GM21723 (cell line): ENCODE results near the gene TMEM179.

Experiments
- ATAC-seq: cut with Tn5 transposase; IDR thresholded peaks from one replicate; pipeline ENCODE4 v1.9.1; 2021; ENCODE audit warnings: mild to moderate bottlenecking, moderate library complexity; ENCODE audit not compliant: unreplicated experiment

Gene TMEM179

GRCh38 chr14:104558231-104559027, 46.1 kb downstream of the TMEM179 start:
- no peak for ATAC-seq

GRCh38 chr14:104557766-104558165, 46.8 kb downstream of the TMEM179 start:
- no peak for ATAC-seq

- ATAC-seq = no peak
These were observed 47.5 kb downstream of the TMEM179 start for GRCh38 chr14:104557086-104557485.

- ATAC-seq = no peak
These were observed 48.1 kb downstream of the TMEM179 start for GRCh38 chr14:104556256-104557021.

GRCh38 chr14:104555430-104556255, 48.9 kb downstream of the TMEM179 start:
- ATAC-seq = no peak

GRCh38 chr14:104554608-104555429, 49.8 kb downstream of the TMEM179 start:
- ATAC-seq = no peak

- ATAC-seq = no peak
These were observed 50.4 kb downstream of the TMEM179 start for GRCh38 chr14:104554088-104554607.

- ATAC-seq = no peak
These were observed 51.1 kb downstream of the TMEM179 start for GRCh38 chr14:104553166-104554087.

GRCh38 chr14:104552738-104553125, 51.8 kb downstream of the TMEM179 start:
- ATAC-seq = no peak

- ATAC-seq = no peak
These were observed 52.5 kb downstream of the TMEM179 start for GRCh38 chr14:104551851-104552737.

- no peak for ATAC-seq
These were observed 53.5 kb downstream of the TMEM179 start for GRCh38 chr14:104550861-104551728.

- ATAC-seq = no peak
These were observed 54.2 kb downstream of the TMEM179 start for GRCh38 chr14:104550340-104550860.

GRCh38 chr14:104549536-104550339, 54.8 kb downstream of the TMEM179 start:
- ATAC-seq = no peak

GRCh38 chr14:104548802-104549535, 55.6 kb downstream of the TMEM179 start:
- ATAC-seq = no peak

- ATAC-seq = no peak
These were observed 56.4 kb downstream of the TMEM179 start for GRCh38 chr14:104547998-104548700.
